ENCODE data around the gene PODN. TPM values are rescaled to one million over a fixed set of nuclear protein-coding genes. Genes with fewer than 3 reads are reported as not detected.

PODN gene
- total RNA-seq, 2 donors from 2014 or later: 44.1 to 47.2 TPM

GRCh38 chr1:53116933-53117600 is 55.1 kb downstream of the PODN start:
- H3K36me3 ChIP-seq: no peaks in the 10 kb centered on the region
- H3K27ac ChIP-seq: no peak overlapping the region
- no peak for DNase-seq (ENCODE audit: low spot score)
- TF ChIP-seq CTCF (IDR thresholded peaks at IDR 0.05): no peak
- no peaks in the 10 kb centered on the region for H3K27me3 ChIP-seq
- H3K4me3 ChIP-seq: no peak overlapping the region
- peaks cover 0 to 18% of the 10 kb centered on the region in 2 donors for H3K4me1 ChIP-seq
- no peaks in the 10 kb centered on the region for H3K9me3 ChIP-seq

- H3K27ac ChIP-seq: no peak overlapping the region
- DNase-seq (ENCODE audit: low spot score): no peak
- peaks cover 0 to 26% of the 10 kb centered on the region in 2 donors for H3K4me1 ChIP-seq
- H3K4me3 ChIP-seq: no peak overlapping the region
- TF ChIP-seq CTCF (IDR thresholded peaks at IDR 0.05): no peak
- no peaks in the 10 kb centered on the region for H3K9me3 ChIP-seq
- no peaks in the 10 kb centered on the region for H3K36me3 ChIP-seq
- no peaks in the 10 kb centered on the region for H3K27me3 ChIP-seq
Measured at GRCh38 chr1:53117836-53118235, 55.8 kb downstream of the PODN start.

- H3K27ac ChIP-seq: no peak overlapping the region
- DNase-seq (ENCODE audit: low spot score): no peak
Measured at GRCh38 chr1:53120659-53121058, 58.6 kb downstream of the PODN start.

GRCh38 chr1:53121319-53122172 is 59.5 kb downstream of the PODN start:
- H3K4me3 ChIP-seq: no peak overlapping the region
- H3K27me3 ChIP-seq: no peaks in the 10 kb centered on the region
- peaks cover 0 to 44% of the 10 kb centered on the region in 2 donors for H3K4me1 ChIP-seq
- peak; percentile 71 for DNase-seq (ENCODE audit: low spot score)
- H3K27ac ChIP-seq: peak overlapping the region; percentile 46 to 84
- TF ChIP-seq CTCF (IDR thresholded peaks at IDR 0.05): no peak
- H3K36me3 ChIP-seq: no peaks in the 10 kb centered on the region
- no peaks in the 10 kb centered on the region for H3K9me3 ChIP-seq

More at GRCh38 chr1:53120659-53121058, 58.6 kb downstream of the PODN start:
- Histone ChIP-seq H3K4me3 (no peak overlapping the region), H3K27me3 (no peaks in the 10 kb centered on the region), H3K36me3 (no peaks in the 10 kb centered on the region), H3K4me1 (peaks cover 0 to 53% of the 10 kb centered on the region in 2 donors), H3K9me3 (no peaks in the 10 kb centered on the region)
- no peak for TF ChIP-seq CTCF (IDR thresholded peaks at IDR 0.05)

- H3K4me1 ChIP-seq: peaks cover 0 to 44% of the 10 kb centered on the region in 2 donors
- no peak for TF ChIP-seq CTCF (IDR thresholded peaks at IDR 0.05)
- DNase-seq (ENCODE audit: low spot score): peak; percentile 66
- H3K4me3 ChIP-seq: no peak overlapping the region
- peak overlapping the region; percentile 68 to 84 for H3K27ac ChIP-seq
- no peaks in the 10 kb centered on the region for H3K36me3 ChIP-seq
- no peaks in the 10 kb centered on the region for H3K27me3 ChIP-seq
- no peaks in the 10 kb centered on the region for H3K9me3 ChIP-seq
Measured at GRCh38 chr1:53122201-53122885, 60.3 kb downstream of the PODN start.
